Activated T-cell treated with anti-CD3 and anti-CD28 coated beads for 48 hours (primary cell): ENCODE results near the gene HIBCH.
"Not testable (repeated sequence)": the region's sequence is repeated elsewhere in the genome, so short reads cannot be mapped to it uniquely, and the experiment has no call there.

Source experiments
- DNase-seq: peaks from one replicate; pipeline ENCODE4 v3.0.0-alpha.2; 2020; ENCODE audit warnings: low read depth

The HIBCH gene

GRCh38 chr2:190342611-190343010, 23.0 kb upstream of the HIBCH start:
- no peak for DNase-seq

DNA sequence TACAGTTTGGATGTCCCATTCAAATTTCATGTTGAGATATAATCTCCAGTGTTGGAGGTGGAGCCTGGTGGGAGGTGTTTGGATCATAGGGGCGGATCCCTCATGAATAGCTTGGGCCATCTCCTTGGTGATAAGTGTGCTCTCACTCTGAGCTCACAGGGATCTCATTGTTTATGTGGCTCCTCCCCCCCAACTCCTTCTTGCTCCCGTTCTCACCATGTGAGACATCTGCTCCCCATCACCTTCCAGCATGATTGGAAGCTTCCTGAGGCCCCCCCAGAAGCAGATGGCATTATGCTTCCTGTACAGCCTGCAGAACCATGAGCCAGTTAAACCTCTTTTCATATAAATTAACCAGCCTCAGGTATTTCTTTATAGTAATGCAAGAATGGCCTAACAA, 20.7 kb upstream of the HIBCH start:
- DNase-seq = no peak

- DNase-seq = no peak
Measured at GRCh38 chr2:190339394-190339793, 19.8 kb upstream of the HIBCH start.

DNA sequence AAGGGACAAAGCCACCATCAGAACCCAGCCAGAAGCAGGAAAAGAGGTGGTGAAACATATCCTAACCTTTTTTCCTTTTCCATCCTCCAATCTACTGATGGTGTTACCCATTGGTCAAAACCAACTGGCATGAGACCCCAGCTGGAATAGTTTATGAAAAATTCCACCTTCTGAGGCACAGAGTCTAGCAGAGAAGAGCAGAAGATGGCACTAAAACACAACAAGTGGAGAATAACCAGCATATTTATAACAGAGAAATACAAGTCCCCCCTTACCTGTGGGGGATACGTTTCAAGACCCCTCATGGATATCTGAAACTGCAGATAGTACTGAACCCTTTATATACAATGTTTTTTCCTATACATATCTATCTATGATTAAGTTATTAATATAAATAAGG, 18.8 kb upstream of the HIBCH start:
- no peak for DNase-seq

DNA sequence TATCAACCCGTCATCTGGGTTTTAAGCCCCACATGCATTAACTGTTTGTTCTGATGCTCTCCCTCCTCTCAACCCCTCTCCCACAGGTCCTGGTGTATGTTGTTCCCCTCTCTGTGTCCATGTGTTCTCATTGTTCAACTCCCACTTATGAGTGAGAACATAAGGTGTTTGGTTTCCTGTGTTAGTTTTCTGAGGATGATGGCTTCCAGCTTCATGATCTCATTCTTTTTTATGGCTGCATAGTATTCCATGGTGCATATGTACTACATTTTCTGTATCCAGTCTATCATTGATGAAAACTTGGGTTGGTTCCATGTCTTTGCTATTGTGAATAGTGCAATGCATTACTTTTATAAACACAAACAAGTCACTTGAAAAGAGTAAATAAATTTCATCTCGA, 16.8 kb upstream of the HIBCH start:
- DNase-seq = no peak

- not testable (repeated sequence) for DNase-seq
Measured at GRCh38 chr2:190335584-190335983, 16.0 kb upstream of the HIBCH start.

DNA sequence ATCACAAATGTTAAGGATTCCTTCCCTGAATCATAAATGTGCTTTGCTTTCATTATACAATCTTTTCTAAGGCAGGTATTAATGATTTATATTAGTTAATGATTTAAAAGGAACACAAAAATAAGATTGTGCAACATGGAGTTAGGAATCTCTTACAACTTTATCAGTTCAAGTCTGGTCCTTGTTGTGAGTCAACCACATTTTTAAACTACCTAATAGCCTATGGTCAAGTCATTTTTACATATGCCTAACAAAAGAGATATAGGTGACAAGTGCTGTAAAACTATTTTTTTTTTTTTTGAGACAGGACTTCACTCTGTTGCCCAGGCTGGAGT, 15.6 kb upstream of the HIBCH start:
- no peak for DNase-seq

DNA sequence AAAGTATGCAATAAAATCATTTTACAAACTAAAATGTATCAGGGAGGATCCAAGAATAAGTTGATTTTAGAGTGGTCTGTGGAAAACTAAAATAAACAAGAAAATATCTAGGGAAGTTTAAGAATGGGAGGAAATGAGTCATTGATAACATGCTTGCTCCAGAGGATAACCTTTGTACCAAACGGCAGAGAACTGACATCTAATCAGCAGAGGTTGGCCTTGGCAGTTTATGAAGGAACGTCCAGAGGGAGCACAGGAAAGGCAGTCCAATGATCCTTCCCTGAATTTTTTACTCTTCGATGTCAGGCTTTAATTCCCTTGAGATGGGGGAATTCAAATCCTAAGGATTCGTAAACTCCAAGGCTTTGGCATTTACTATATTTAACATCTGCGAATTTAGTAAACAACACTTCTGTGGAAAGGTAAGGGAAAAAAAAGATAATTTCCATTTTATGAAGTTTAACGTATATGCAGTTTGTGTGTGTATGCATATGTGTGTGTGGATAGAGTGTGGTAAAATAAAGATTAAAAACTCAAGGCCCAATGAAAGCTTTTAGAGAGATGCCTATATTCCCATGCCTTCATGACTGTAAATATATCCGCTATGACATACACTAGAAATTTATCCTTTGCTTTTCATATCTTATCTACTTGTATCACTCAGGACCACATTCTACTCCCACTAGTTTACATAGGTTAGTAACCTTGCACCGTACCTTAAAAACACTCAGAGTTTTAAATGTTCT, 15.0 kb upstream of the HIBCH start:
- no peak for DNase-seq

- DNase-seq = no peak
Measured at GRCh38 chr2:190333928-190334327, 14.3 kb upstream of the HIBCH start.

- DNase-seq = no peak
Measured at GRCh38 chr2:190333395-190333794, 13.8 kb upstream of the HIBCH start.

GRCh38 chr2:190328573-190329147, 9.0 kb upstream of the HIBCH start:
- DNase-seq = no peak

DNA sequence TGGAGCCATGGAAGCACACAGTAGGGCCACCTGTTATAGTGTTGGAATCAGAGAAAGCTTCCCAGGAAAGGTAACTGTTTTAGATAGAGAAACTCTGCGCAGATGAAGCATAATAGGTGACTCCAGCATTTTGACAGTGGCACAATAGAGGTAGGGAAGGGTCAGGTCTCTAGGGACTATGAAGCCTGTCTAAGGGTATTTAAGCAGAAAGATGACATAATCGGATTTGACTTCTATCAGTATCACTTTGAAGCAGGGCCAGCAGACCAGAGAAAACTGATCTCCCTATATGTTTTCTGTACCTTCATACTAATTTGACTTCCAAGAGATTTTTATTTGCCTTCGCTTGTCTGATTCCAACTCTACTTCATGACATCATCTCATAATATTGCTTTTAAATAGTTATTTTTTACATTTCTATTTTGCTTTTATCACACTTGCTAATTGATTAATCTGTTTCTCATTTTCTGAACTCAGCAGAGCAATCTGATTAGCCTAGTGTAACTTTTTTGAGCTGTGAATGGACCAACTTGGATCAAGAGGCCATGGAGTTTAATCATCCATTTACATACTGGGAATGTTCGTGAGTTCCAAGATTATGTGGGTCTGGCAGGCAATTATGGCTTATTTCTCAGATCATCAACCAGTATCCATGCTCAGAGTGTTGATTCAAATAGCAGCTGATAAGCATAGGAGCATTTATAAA, 8.4 kb upstream of the HIBCH start:
- no peak for DNase-seq

DNA sequence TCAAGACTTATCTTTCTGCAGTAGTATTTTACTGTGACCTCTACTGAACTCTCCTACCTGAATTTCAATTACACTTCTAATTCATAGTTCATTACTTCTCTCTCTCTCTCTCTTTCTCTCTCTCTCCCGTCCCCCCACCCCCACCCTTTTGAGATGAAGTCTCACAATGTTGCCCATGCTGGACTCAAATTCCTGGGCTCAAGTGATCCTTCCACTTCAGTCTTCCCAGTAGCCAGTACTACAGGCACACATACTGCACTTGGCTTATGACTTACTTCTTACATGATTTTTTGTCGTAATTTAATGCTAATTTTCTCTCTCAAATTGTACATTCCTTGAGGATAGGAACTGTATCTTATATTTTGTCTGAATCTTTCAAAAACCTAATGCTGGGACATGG, 6.0 kb upstream of the HIBCH start:
- no peak for DNase-seq

GRCh38 chr2:190323406-190323805, 3.8 kb upstream of the HIBCH start:
- no peak for DNase-seq

DNA sequence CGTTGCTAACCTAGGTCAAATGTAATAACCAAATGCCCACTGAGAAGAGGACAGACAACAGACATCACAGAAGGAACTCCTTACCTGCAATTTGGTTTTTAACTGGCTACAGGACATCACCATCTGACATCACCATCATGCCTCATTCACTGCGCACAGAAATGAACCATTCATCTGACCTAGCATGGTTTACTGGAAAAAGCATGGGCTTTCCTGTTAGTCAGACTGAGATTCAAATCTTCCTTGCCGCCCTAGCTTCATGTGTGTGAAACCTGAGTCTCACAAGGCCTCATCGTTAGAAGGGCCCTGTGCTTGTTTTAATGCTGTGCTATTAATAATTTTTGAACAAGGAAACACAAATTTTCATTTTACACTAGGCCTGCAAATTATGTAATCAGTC, 1.1 kb upstream of the HIBCH start:
- peak; percentile 30 for DNase-seq

DNA sequence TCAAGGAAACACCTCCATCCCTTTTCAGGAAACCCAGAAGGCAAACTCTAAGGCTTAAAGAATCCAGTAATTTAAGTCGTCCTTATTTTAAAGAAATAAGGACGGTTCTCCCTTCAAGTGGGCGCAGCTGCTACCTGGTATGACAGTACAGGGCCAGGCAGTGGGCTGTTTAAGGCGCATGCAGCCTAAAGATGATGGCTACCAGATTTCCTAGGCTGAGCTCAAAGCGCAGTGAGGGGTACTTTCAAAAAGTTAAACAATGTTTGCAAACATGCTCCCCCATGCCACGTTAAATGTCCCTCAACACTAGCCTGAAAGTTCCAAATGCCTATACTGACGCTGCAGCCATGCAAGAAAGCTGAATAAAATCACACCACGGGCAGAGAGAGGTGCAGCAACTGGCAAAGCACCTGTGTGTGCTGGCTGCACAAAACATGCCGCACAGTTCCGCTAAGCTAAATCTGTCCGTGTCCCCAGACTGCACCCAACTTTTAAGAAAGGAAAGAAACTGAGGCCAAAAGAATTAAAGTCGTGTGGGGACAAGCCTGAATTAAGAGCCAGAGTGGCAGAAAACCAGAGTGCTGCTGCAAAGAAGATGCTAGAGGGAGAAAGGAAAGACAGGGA, 583 bp downstream of the HIBCH start:
- DNase-seq = no peak

- DNase-seq = no peak
Measured at GRCh38 chr2:190318514-190318913, 1.1 kb downstream of the HIBCH start.

- DNase-seq = no peak
Measured at GRCh38 chr2:190315273-190315672, 4.4 kb downstream of the HIBCH start.

DNA sequence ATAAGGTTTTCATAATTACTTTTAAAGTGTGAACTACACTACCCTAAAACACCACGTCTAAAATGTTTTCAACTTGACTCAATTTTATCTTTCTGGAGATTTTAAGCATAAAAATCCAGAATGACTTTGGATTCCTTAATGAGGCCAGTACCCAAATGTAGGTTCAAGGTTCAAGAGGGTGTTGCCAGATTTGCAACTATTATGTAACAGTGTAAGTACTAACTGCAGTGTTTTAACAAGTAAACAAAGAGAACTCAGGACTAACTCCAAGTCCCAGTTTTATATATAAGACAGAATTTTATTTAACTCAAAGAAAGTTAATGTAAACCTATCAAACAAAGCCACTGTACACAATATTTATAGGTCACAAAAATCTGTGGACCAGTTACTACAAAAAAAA, 5.7 kb downstream of the HIBCH start:
- no peak for DNase-seq

DNA sequence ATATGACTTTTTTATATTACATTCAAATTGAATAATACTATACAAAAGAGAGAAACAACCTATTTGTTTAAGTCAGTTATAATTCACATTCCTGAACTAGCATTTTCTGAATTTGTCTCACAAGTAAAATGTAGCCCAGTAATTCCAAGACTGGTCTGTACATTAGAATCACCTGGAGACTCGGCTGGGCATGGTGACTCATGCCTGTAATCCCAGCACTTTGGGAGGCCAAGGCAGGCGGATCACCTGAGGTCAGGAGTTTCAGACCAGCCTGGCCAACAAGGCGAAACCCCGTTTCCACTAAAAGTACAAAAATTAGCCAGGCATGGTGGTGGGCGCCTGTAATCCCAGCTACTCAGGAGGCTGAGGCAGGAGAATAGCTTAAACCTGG, 7.0 kb downstream of the HIBCH start:
- DNase-seq = not testable (repeated sequence)

- DNase-seq = no peak
Measured at GRCh38 chr2:190311893-190312634, 7.6 kb downstream of the HIBCH start.

DNA sequence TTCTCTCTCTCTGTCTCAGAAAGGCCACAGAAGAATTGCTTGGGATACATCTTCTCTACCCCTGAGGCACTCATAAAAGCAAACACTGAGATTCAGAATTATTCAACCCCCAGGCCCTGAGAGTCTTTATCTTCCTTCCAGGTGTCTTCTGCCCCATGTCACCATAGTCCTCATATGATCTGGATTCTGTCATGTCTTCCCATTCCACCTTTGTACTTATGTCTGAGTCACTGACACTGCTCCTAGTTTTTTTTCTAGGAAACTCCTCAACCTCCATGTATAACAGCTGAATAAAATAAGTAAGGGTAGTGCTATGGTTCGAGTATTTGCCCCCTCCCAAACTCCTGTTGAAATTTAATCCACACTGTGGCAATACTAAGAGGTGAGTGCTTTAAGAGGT, 11.6 kb downstream of the HIBCH start:
- no peak for DNase-seq
